K562 (cell line): ENCODE measurements around the gene B4GALNT4. TPM values are rescaled to one million over a fixed set of nuclear protein-coding genes. Genes with fewer than 3 reads are reported as not detected.

Experiments used
- CHD2 ChIP-seq: IDR thresholded peaks from 2 replicates; pipeline ENCODE4 v1.6.1; 2011; ENCODE audit warnings: low read depth, low read length
- DIDO1 ChIP-seq: fragments of 450-650 bp; IDR thresholded peaks from 2 replicates; pipeline ENCODE4 v1.6.1; 2016; ENCODE audit warnings: low read depth, missing biosample characterization, missing genetic modification characterization
- ESRRA ChIP-seq: fragments of 450-650 bp; IDR thresholded peaks from 2 replicates; pipeline ENCODE4 v1.6.1; 2014; ENCODE audit warnings: low read depth, mild to moderate bottlenecking, moderate library complexity, borderline replicate concordance
- FOXA3 ChIP-seq, 2 experiments: fragments of 450-650 bp in 1 of 2; sonication (generic) in 1 of 2; formaldehyde crosslinking; IDR thresholded peaks in 1 of 2; conservative IDR thresholded peaks in 1 of 2; 2 replicates each; pipeline versions ENCODE4 v1.4.0 to v1.8.0; 2020 to 2022; ENCODE audit warnings: mild to moderate bottlenecking in 2 of 2, missing genetic modification reagents in 1 of 2
- SREBF2 ChIP-seq: sonication (generic); formaldehyde crosslinking; IDR thresholded peaks from 2 replicates; pipeline ENCODE4 v1.4.0; 2020; ENCODE audit warnings: mild to moderate bottlenecking, missing genetic modification reagents
- ZHX1 ChIP-seq: fragments of 150-350 bp; conservative IDR thresholded peaks from 2 replicates; pipeline ENCODE4 v1.6.1; 2014; ENCODE audit warnings: low read length
- ZNF311 ChIP-seq: fragments of 250-450 bp; sonication (Bioruptor Pico); IDR thresholded peaks from 2 replicates; pipeline ENCODE4 v1.4.0; 2020; ENCODE audit warnings: mild to moderate bottlenecking, moderate library complexity
- ZNF592 ChIP-seq: fragments of 450-650 bp; IDR thresholded peaks from 2 replicates; pipeline ENCODE4 v1.6.1; 2017; ENCODE audit warnings: antibody characterized with exemption, mild to moderate bottlenecking
- ZSCAN32 ChIP-seq: fragments of 450-650 bp; formaldehyde crosslinking; IDR thresholded peaks from 2 replicates; pipeline ENCODE4 v1.4.0; 2020; ENCODE audit warnings: mild to moderate bottlenecking, moderate library complexity
- polyA plus RNA-seq, 8 experiments: library from polyadenylated mRNA; depleted of rRNA in 4 of 8; stranded (reverse) in 5 of 8; unstranded in 3 of 8; fragments of >200 nt; fragmentation: Nextera tagmentation in 2 of 8; fragmentation: Illumina TruSeq in 1 of 8; extraction: Ambion mirVana in 2 of 8; extraction: Trizol in 1 of 8; gene quantifications; 2 replicates each; pipeline versions ENCODE4 v1.2.1 to v1.2.3, GENCODE V29; 2011 to 2014; ENCODE audit warnings: inconsistent platforms in 1 of 8, missing spikeins in 1 of 8
- total RNA-seq, 7 experiments: library from RNA; depleted of rRNA in 6 of 7; stranded (reverse); fragments of >200 nt in 6 of 7; fragmentation: Illumina TruSeq in 2 of 7; extraction: Trizol in 2 of 7; gene quantifications; 2 replicates each; pipeline versions ENCODE4 v1.2.1 to v1.2.3, GENCODE V29; 2011 to 2021; ENCODE audit warnings: low replicate concordance in 1 of 7

B4GALNT4 gene
- total and polyA plus RNA-seq, 9 of the 15 experiments (the other 6 are each of a cell fraction or from before 2014, with no cell fraction given) = 0.20 to 37.1 (median 10.8) TPM; not detected in 1

DNA sequence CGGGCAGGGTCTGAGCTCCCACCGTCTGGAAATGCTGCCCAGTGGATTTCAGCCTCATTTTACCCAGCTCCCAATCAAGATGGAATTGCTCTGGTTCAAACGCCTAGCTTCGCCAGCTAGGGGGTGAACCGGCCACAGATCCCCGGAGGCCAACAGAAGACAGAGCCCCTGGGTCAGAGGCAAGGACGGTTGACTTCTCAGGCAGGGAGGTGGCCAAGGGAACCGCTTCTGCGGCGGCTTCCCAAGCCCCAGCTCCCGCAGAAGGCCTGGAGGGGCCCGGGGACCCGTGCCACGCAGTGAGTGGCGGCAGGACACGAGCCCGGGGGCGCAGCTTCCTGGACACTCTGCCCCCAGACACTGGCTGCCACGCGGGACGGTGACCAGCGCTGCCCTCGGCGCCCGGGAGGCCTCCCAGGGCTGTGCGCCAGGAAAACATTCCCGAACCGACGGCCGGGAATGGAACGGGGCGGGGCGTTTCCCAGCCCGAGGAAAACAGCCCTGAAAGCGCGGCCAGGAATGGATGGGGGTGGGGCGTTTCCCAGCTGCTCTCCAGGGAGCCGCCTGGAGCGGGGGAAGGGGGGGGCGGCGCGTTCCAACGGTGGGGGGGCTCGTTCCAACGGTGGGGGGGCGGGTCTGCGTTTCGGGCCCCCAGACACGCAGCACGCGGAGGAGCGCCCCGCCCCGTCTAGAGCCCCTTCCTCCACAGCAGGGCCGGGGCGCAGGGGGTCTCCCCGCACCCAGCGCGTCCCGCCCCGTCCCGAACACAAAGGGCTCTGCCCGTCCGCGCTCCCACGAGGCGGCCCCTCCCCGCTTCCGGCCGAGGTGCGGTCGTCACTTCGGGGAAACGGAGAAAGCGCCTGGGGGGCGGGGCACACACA lies 13.5 kb upstream of the B4GALNT4 start (continued):
- TF ChIP-seq DIDO1 (tag) (no peak), FOXA3 (CRISPR knock-in tag; conservative IDR thresholded peaks at IDR 0.05 in 1 of 2, IDR thresholded peaks at IDR 0.05 in 1 of 2) (no peak), ZHX1 (no peak), CHD2 (no peak), ZSCAN32 (CRISPR knock-in tag) (peak; percentile 50; the same call in 1 of the 2 replicates), ZNF311 (CRISPR knock-in tag) (peak; percentile 96), ESRRA (no peak), ZNF592 (peak; percentile 99), SREBF2 (CRISPR knock-in tag) (no peak)
